GM23248 (cell line): ENCODE measurements around the gene AFF3.

ENCODE experiments used
- EZH2 ChIP-seq: fragments of 200-600 bp; sonication (generic); IDR thresholded peaks from 2 replicates; pipeline ENCODE4 v1.6.1; 2018; ENCODE audit warnings: antibody characterized with exemption, mild to moderate bottlenecking; ENCODE audit not compliant: insufficient read depth, poor library complexity, severe bottlenecking
- EZH2phosphoT487 ChIP-seq: fragments of 200-600 bp; sonication (generic); IDR thresholded peaks from 2 replicates; pipeline ENCODE4 v1.6.1; 2018; ENCODE audit warnings: antibody characterized with exemption, moderate library complexity, mild to moderate bottlenecking, low read depth; ENCODE audit not compliant: insufficient read depth

- TF ChIP-seq EZH2: no peak
- no peak for TF ChIP-seq EZH2phosphoT487
Measured at GRCh38 chr2:100135415-100135814, 7.0 kb downstream of the AFF3 start.
